ENCODE data around the gene S1PR2.
A peak's percentile ranks its signal among the peaks of the same experiment; 100 is the strongest.
"Not testable (repeated sequence)": the region's sequence is repeated elsewhere in the genome, so short reads cannot be mapped to it uniquely, and the experiment has no call there.

S1PR2 gene

DNA sequence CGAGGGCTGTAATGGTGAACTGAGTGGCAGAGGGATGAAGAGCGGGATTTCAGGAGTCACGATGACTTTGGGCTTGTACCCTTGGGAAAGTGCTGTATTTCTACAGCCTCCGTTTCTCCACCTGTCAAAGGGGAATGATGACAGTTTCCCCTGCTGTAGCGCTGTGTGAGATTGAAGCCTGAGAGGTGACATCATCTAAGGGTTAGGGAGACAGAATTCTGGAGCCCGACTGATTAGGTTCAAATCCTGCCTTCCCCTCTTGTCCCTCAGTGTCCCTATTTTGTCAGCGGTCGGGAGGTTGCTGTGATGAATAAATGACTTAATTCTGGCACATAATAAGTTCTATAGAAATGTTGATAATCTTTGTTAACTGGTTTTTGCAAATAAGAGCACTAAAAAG lies 21.6 kb upstream of the S1PR2 start:
- DNase-seq, result no peak

DNA sequence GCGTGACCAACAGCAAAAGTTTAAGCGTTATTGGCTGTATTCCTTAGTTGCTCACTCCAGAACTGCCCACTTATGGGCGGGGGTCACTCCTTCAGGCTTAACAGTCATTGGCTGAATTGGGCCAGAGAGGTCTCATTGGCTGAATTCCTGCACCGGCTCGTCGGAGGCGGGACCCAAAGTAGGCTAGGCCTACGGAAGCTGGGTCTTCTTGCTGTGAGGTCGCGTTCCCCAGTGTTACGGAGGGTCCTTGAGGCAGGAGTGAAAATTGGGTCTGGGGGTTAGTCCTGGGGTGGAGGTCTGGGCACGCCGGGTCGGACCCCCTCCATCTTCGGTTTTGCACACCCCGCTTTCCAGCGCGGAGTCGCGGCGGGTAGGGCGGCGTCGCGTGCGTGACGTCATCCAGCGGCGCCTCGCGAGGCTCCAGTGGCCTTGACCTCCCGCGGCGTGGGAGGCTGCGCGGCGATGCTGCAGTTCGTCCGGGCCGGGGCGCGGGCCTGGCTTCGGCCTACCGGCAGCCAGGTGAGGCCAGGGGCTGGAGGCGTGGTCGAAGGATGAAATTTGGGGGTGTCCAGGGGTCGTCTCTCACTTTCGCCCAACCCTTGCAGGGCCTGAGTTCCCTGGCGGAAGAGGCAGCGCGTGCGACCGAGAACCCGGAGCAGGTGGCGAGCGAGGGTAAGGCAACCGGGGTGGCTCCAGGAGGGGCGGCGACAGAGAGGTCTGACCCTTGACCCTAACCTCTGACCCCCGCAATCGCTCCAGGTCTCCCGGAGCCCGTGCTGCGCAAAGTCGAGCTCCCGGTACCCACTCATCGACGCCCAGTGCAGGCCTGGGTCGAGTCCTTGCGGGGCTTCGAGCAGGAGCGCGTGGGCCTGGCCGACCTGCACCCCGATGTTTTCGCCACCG lies 20.9 kb upstream of the S1PR2 start, which contains the start of gene MRPL4:
Gene MRPL4 (plus strand): TSS at position 423 of the 903 bp plus-strand sequence. CDS start 40 bp downstream, at position 463.
- DNase-seq, result peak; percentile 98

DNA sequence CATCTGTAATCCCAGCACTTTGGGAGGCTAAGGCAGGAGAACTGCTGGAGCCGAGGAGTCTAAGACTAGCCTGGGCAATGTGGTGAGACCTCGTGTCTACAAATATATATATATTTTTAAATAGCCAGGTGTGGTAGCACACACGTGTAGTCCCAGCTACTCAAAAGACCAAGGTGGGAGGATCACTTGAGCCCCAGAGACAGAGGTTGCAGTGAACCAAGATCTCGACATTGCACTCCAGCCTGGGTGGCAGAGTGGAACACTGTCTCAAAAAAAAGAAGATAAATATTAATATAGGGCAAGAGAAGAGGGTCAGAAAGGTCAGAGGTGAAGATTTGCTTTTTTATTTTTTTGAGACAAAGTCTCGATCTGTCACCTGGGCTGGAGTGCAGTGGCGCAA lies 15.4 kb upstream of the S1PR2 start:
- DNase-seq, result no peak

- DNase-seq, result no peak
Measured at GRCh38 chr19:10245189-10245939, 14.2 kb upstream of the S1PR2 start.

- no peak for DNase-seq
Measured at GRCh38 chr19:10243606-10244005, 12.5 kb upstream of the S1PR2 start.

DNA sequence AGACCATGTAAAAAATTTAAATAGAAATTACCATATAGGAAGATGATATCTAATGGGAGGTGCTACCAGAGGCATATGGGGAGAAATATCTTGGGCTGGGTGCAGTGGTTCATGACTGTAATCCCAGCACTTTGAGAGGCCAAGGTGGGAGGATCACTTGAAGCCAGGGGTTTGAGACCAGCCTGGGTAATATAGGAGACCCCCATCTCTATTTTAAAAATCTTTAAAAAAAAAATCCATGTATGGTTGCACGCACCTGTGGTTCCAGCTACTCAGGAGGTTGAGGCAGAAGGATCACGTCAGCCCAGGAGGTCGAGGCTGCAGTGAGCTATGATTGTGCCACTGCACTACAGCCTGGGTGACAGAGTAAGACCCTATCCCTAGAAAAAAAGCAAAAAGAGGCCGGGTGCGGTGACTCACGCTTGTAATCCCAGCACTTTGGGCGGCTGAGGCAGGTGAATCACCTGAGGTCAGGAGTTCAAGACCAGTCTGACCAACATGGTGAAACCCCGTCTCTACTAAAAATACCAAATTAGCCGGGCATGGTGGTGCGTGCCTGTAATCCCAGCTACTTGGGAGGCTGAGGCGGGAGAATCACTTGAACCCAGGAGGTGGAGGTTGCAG lies 10.8 kb upstream of the S1PR2 start:
- DNase-seq, result not testable (repeated sequence)

DNA sequence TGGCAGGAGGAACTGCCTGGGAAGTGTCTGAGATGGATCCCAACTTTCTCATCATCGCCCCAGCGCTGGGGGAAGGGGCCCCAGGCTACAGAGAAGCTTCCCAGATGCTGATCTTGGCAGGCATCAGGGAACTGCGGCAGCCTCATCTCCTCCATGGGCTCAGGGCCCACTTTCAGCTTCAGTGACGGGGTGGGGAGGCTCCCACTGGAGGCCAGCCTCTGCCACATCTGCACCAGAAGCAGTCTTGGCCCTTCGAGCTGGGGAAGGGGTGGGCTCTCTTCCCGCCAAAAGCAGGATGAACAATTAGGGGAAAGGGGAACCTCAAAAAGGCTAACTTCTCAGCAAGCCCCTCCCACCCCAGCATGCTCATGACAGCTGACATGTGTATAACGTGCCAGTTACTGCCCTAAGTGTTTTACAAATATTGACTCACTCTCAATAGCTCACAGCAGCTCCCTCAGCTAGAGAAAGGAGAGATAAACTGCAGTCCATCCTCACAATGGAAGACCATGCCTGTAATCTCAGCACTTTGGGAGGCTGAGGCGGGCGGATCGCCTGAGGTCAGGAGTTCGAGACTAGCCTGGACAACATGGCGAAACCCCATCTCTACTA lies 7.1 kb upstream of the S1PR2 start:
- DNase-seq, result peak; percentile 94

- peak; percentile 41 for DNase-seq
Measured at GRCh38 chr19:10237702-10238101, 6.6 kb upstream of the S1PR2 start.

GRCh38 chr19:10235409-10235808 lies 4.3 kb upstream of the S1PR2 start:
- not testable (repeated sequence) for DNase-seq

GRCh38 chr19:10235003-10235402 lies 3.9 kb upstream of the S1PR2 start:
- no peak for DNase-seq

DNA sequence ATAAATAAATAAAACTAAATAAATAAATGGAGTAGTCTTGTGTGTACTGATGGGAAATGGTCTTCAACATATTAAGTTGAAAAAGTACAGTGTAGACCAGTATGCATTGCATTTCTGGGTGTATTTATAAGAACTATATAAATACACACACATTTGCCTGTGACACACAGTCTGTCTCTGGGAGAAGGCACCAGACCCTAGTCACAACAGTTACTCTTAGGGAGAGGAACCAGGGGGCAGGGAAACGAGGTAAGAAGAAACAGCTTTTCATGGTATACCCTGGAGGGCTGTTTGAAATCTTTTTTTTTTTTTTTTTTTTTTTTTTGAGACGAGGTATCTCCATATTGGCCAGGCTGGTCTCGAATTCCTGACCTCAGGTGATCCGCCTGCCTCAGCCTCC lies 2.8 kb upstream of the S1PR2 start:
- no peak for DNase-seq

- DNase-seq, result no peak
Measured at GRCh38 chr19:10231612-10232228, 589 bp upstream of the S1PR2 start.

DNA sequence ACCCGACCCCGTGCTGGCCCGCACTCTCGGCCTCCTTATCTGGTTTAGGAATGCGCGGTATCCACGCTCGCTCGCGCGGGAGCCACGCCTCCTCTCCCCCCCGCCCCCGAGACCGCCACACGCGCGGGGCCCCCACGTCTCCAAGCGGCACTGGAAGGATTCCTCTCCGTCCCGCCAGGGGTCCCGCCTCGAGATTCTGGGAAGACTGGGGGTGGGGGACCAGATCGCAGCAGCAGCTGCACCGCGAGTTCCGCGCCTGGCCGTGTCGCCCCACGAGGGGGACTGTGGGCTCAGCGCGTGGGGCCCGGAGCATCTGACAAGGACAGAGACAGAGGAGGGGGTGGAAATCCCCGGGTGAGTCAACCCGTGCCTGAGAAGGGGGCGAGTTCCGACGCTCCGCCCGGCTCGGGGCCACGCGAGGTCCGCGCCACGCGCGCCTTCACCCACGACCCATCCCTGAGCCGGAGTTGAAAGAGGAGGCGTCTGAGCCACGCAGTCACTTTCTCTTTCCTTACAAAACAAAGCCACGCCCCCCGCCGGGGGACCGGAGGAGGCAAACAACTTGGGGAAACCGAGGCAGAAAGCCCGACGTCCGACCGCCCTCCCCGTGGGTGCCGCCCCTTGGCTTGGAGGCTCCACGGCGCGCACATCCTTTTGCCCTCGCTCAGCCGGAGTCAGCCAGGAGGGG lies 814 bp downstream of the S1PR2 start:
- no peak for DNase-seq

DNA sequence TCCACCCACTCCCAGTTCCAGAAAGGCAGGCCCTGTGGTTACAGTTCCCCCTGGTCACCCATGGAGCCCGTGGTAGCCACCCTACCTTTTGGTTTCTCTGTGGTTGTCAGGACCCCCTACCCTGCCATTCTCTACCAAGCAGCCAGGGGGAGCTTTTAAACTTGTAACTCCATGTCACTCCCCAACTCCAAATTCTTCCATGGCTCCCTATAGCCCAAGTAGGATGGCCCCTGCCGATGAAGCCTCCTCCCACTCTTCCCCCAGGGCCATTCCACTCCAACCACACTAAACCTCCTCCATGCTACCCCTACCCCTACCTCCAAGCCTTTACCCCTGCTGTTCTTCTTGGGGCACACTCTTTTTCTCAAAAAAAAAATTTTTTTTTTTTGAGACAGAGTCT lies 2.2 kb downstream of the S1PR2 start:
- DNase-seq, result peak; percentile 31

DNA sequence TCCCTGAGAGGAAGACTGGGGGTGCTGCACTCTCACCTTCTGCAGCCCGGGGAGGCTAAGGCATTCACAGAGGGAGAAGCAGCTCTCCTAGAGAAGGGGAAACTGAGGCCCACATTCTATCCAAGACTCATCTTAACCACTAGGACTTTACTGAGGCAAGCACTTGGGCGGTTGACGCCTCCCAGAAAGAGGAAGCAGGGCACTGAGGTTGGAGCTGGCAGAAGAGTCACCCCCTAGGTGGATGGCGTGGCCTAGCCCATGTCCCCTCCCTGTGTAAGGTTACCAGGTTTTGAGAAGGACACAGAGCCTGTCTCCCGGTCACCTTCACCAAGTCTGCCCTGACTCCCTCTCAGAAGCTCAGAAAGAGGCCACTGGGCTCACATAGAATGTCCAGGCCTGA lies 2.7 kb downstream of the S1PR2 start:
- DNase-seq, result no peak

GRCh38 chr19:10227026-10227971 lies 3.8 kb downstream of the S1PR2 start:
- no peak for DNase-seq

DNA sequence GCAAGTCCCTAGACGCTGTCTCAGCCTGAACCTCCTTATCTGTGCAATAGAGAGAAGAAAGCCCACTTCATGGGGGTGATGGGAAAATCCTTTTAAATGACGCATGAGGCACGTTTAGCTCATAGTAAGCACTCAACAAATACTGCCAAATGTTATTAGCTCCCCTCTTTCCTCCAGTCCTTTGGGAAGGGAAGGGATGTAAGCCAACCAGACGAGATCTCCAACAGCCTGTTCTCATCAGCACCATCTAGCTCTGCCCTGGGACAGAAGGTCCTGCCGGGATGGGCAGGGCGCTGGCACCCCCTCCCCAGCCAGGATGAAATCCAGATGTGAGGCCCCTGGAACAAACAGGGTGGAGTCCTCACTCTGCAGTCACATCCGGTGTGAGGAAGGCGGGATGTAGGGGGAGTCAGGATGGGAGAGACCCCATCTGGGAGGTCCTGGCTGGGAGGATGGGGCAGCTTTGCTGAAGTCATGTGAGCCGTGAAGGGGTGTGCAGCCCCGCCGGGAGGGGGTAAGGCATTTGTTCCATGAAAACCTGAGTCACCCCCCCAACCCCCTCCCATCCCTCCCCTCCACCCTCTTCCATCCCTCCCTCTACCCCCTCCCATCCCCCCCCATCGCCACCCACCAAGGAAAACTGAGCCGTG lies 4.6 kb downstream of the S1PR2 start:
- DNase-seq, result no peak

- no peak for DNase-seq
Measured at GRCh38 chr19:10226021-10226375, 5.1 kb downstream of the S1PR2 start.

- no peak for DNase-seq
Measured at GRCh38 chr19:10224337-10224736, 6.8 kb downstream of the S1PR2 start.

DNA sequence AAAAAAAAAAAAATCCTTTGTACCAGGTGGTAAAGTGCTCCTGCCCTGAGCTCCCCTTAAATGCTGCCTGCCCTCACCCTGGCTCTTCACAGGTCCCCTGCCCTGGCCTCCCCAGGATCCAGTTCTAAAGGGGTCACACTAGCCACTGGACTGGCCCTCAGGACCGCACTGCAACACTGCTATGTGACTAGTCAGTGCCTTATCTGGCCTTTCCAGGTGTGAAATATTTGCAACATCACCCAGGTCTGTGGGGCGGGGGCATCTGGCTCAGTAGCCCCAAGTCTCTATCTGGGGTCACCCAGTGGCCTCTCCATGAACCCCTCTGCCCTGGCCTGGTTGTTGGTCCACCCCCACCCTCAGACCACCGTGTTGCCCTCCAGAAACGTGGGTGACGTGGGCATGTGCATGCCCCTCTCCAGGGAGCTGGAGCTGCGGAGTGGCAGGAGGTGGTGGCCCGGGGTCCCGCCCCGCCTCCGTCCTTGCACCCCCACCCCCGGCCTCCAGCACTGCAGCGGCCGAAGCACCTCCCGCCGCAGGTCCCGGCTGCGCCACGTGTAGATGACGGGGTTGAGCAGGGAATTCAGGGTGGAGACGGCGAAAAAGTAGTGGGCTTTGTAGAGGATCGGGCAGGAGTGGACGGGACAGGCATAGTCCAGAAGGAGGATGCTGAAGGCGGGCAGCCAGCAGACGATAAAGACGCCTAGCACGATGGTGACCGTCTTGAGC lies 7.5 kb downstream of the S1PR2 start:
- no peak for DNase-seq
